Neuronal stem cell (in vitro differentiated cells): ENCODE measurements around the gene THADA.
"Not testable (repeated sequence)": the region's sequence is repeated elsewhere in the genome, so short reads cannot be mapped to it uniquely, and the experiment has no call there.

Experiments
- DNase-seq: peaks from one replicate; pipeline ENCODE4 v3.0.0-alpha.2; 2013; ENCODE audit warnings: low spot score
- H2AFZ ChIP-seq: one replicate; pipeline ENCODE4 v1.6.1; 2013; ENCODE audit warnings: mild to moderate bottlenecking, low read length, inconsistent platforms
- H2AK5ac ChIP-seq: 2 replicates; pipeline ENCODE4 v1.6.1; 2013; ENCODE audit warnings: low read depth, mild to moderate bottlenecking, inconsistent platforms, low read length, moderate library complexity, mixed read lengths
- H2BK120ac ChIP-seq: 2 replicates; pipeline ENCODE4 v1.6.1; 2013; ENCODE audit warnings: low read depth, mild to moderate bottlenecking, inconsistent platforms, low read length, moderate library complexity, mixed read lengths
- H2BK12ac ChIP-seq: one replicate; pipeline ENCODE4 v1.6.1; 2013; ENCODE audit warnings: low read length, inconsistent platforms
- H2BK15ac ChIP-seq: 2 replicates; pipeline ENCODE4 v1.6.1; 2013; ENCODE audit warnings: mild to moderate bottlenecking, low read length, inconsistent platforms, mixed read lengths
- H2BK5ac ChIP-seq: one replicate; pipeline ENCODE4 v1.6.1; 2013; ENCODE audit warnings: inconsistent platforms, mild to moderate bottlenecking, low read length, moderate library complexity
- H3K14ac ChIP-seq: one replicate; pipeline ENCODE4 v1.6.1; 2013; ENCODE audit warnings: low read length, inconsistent platforms
- H3K18ac ChIP-seq: 2 replicates; pipeline ENCODE4 v1.6.1; 2013; ENCODE audit warnings: low read length, inconsistent platforms
- H3K23ac ChIP-seq: 2 replicates; pipeline ENCODE4 v1.6.1; 2013; ENCODE audit warnings: low read depth, mild to moderate bottlenecking, mixed read lengths, low read length, inconsistent platforms; ENCODE audit not compliant: poor library complexity
- H3K27ac ChIP-seq: replicated peaks from 3 replicates; pipeline ENCODE4 v1.5.1; 2013; ENCODE audit warnings: low read length, inconsistent platforms
- H3K27me3 ChIP-seq, 3 experiments: 2 replicates each; pipeline ENCODE4 v1.6.1; 2013; ENCODE audit warnings: low read length in 3 of 3, mild to moderate bottlenecking in 2 of 3, inconsistent platforms in 1 of 3, low read depth in 1 of 3, mixed read lengths in 1 of 3, moderate library complexity in 1 of 3; ENCODE audit not compliant: control insufficient read depth in 3 of 3, insufficient read depth in 3 of 3
- H3K36me3 ChIP-seq, 2 donors: replicated peaks in 1 of 2; 2 replicates each; pipeline ENCODE4 v1.6.1; 2013; ENCODE audit warnings: low read length in 2 of 2; ENCODE audit not compliant: control insufficient read depth in 2 of 2, insufficient read depth in 2 of 2
- H3K4ac ChIP-seq: 2 replicates; pipeline ENCODE4 v1.6.1; 2013; ENCODE audit warnings: inconsistent platforms, mild to moderate bottlenecking, low read length, moderate library complexity
- H3K4me1 ChIP-seq, 2 donors: 1 replicate in 1 of 2; 2 replicates in 1 of 2; pipeline ENCODE4 v1.6.1; 2013; ENCODE audit warnings: low read length in 2 of 2, low read depth in 1 of 2; ENCODE audit not compliant: control insufficient read depth in 2 of 2, insufficient read depth in 1 of 2
- H3K4me2 ChIP-seq: one replicate; pipeline ENCODE4 v1.6.1; 2013; ENCODE audit warnings: mild to moderate bottlenecking, low read length, inconsistent platforms; ENCODE audit not compliant: insufficient read depth, poor library complexity, severe bottlenecking
- H3K4me3 ChIP-seq, 2 donors: 2 replicates each; pipeline ENCODE4 v1.5.1; 2013; ENCODE audit warnings: low read length in 2 of 2, mild to moderate bottlenecking in 2 of 2, inconsistent platforms in 1 of 2, moderate library complexity in 1 of 2
- H3K79me1 ChIP-seq: one replicate; pipeline ENCODE4 v1.6.1; 2013; ENCODE audit warnings: low read depth, mild to moderate bottlenecking, inconsistent platforms, low read length, moderate library complexity
- H3K9ac ChIP-seq: one replicate; pipeline ENCODE4 v1.6.1; 2013; ENCODE audit warnings: mild to moderate bottlenecking, low read depth, low read length, inconsistent platforms; ENCODE audit not compliant: poor library complexity
- H3K9me3 ChIP-seq, 2 donors: replicated peaks in 1 of 2; 2 replicates each; pipeline versions ENCODE3 to v1.6.1; 2013; ENCODE audit warnings: low read length in 2 of 2, mild to moderate bottlenecking in 2 of 2, inconsistent platforms in 1 of 2, low read depth in 1 of 2, mixed read lengths in 1 of 2, moderate library complexity in 1 of 2; ENCODE audit not compliant: control insufficient read depth in 2 of 2, insufficient read depth in 1 of 2
- H4K8ac ChIP-seq: one replicate; pipeline ENCODE4 v1.6.1; 2013; ENCODE audit warnings: low read depth, mild to moderate bottlenecking, inconsistent platforms, low read length, moderate library complexity
- H4K91ac ChIP-seq: one replicate; pipeline ENCODE4 v1.6.1; 2013; ENCODE audit warnings: low read length, low read depth, mild to moderate bottlenecking, inconsistent platforms; ENCODE audit not compliant: poor library complexity
- WGBS, 2 donors: extraction: QIAGEN DNeasy Blood & Tissue Kit; methylation state at CpG; one replicate each; pipeline ENCODE4 v1.1.7; 2013; ENCODE audit warnings: missing lambda C conversion rate in 2 of 2, mixed read lengths in 1 of 2; ENCODE audit not compliant: insufficient read length in 2 of 2, insufficient replicate concordance in 1 of 2; ENCODE audit errors: extremely low coverage in 2 of 2; 5-methylcytosine and 5-hydroxymethylcytosine counted together

The THADA gene

DNA sequence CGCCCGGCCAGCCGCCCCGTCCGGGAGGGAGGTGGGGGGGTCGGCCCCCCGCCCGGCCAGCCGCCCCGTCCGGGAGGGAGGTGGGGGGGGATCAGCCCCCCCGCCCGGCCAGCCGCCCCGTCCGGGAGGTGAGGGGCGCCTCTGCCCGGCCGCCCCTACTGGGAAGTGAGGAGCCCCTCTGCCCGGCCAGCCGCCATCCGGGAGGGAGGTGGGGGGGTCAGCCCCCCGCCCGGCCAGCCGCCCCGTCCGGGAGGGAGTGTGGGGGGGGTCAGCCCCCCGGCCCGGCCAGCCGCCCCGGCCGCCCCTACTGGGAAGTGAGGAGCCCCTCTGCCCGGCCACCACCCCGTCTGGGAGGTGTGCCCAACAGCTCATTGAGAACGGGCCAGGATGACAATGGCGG is 298.1 kb downstream of the THADA start:
- H3K27ac ChIP-seq, H3K23ac ChIP-seq, H2BK5ac ChIP-seq, H3K4me3 ChIP-seq, H3K4me1 ChIP-seq, H3K4ac ChIP-seq, H3K4me2 ChIP-seq, H3K79me1 ChIP-seq, H3K14ac ChIP-seq, H2BK12ac ChIP-seq, H4K8ac ChIP-seq, H2BK15ac ChIP-seq, H3K9me3 ChIP-seq, DNase-seq, H3K18ac ChIP-seq, H4K91ac ChIP-seq, H3K36me3 ChIP-seq, H3K9ac ChIP-seq, H2BK120ac ChIP-seq, H3K27me3 ChIP-seq, H2AFZ ChIP-seq, H2AK5ac ChIP-seq: not testable (repeated sequence)
- WGBS, 2 donors, result no CpG with 5 or more reads among the region's 36 CpGs

DNA sequence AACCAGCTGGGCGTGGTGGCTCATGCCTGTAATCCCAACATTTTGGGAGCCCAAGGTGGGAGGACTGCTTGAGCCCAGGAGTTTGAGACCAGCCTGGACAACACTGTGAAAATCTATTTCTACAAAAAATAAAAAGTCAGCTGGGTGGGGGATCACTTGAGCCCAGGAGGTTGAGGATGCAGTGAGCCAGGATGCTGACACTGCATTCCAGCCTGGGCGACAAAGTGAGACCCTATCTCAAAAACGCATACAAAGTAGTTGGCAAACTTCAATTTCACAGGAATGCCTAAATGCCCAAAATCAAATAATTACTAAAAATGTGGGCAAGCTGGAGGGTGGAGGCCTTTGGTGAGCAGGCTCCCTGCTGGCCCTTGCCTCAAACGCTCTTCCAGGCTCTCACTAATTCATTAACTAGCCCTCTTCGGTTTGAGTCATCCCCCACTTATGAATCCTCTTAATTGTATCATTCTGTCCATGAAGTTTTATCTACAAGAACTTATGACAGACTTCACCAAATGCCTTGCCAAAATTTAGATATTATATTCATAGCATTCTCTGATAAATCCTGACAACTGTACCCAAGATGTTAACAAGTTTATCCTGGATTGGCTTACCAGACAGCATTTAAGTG is 300.8 kb downstream of the THADA start:
- no peak overlapping the region for H2BK5ac ChIP-seq
- no peak overlapping the region for H3K4me2 ChIP-seq
- no peak overlapping the region for H3K9ac ChIP-seq
- H2BK15ac ChIP-seq, result no peak overlapping the region
- no peaks in the 10 kb centered on the region for H3K9me3 ChIP-seq
- no peak overlapping the region for H2BK12ac ChIP-seq
- H4K91ac ChIP-seq, result no peak overlapping the region
- no peaks in the 10 kb centered on the region for H3K79me1 ChIP-seq
- no peaks in the 10 kb centered on the region for H3K36me3 ChIP-seq
- no peak overlapping the region for H2AK5ac ChIP-seq
- no peak overlapping the region for H2BK120ac ChIP-seq
- no peak for DNase-seq
- H2AFZ ChIP-seq, result no peak overlapping the region
- no peak overlapping the region for H3K27ac ChIP-seq
- no peak overlapping the region for H3K14ac ChIP-seq
- no peak overlapping the region for H4K8ac ChIP-seq
- H3K18ac ChIP-seq, result no peak overlapping the region
- H3K27me3 ChIP-seq, result no peaks in the 10 kb centered on the region
- H3K4ac ChIP-seq, result no peak overlapping the region
- no peak overlapping the region for H3K4me3 ChIP-seq
- peaks cover 2 to 4% of the 10 kb centered on the region in 2 donors for H3K4me1 ChIP-seq
- no CpG with 5 or more reads among the region's 5 CpGs for WGBS, 2 donors
- no peak overlapping the region for H3K23ac ChIP-seq

DNA sequence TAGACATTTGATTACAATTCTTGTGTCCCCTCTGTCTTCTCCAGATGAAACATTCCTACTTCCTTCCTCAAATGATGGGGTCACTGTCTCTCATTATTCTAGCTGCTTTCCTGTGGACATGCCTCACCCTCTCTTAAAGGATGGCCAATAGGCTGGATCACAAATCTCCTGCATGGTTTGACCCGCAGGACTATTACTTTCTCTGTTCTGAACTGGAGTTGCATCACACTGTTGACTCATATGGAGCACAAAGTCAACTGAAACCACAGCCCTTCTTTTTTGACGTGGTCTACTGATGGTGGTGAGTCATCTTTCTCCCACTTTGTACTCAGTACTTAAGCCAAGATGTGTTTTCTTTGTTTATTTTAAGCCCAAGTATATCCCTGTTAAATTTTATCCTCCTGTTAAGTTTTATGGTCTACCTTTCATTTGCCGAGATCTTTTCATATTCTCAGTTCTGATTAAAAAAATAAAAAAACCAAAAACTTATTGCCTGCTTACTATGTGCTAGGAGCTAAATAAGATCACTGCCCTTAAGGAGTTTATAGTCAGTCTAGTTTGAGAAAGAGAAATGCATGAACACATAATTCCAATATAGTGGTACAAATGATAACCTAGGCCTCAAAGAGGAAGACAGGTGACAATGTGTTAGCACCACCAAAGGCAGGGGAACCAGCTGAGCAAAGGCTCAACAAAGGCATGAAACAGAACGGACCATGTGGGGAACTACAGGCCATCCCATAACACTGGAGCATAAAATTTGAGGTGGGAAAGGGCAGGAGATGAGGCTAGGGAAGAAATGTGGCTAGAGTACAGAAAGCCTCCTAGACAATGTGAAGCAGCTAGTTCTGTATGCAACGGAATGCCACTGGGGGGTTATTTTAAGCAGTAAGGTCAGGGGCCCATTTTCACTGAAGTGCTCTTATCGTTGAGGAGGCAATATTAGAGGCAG is 301.8 kb downstream of the THADA start:
- no peaks in the 10 kb centered on the region for H3K9me3 ChIP-seq
- no CpG with 5 or more reads among the region's 6 CpGs for WGBS, 2 donors
- no peak overlapping the region for H3K18ac ChIP-seq
- no peak overlapping the region for H2AK5ac ChIP-seq
- no peak overlapping the region for H2BK5ac ChIP-seq
- H2AFZ ChIP-seq, result no peak overlapping the region
- H3K23ac ChIP-seq, result no peak overlapping the region
- H2BK120ac ChIP-seq, result no peak overlapping the region
- H4K91ac ChIP-seq, result no peak overlapping the region
- no peaks in the 10 kb centered on the region for H3K79me1 ChIP-seq
- H3K4ac ChIP-seq, result no peak overlapping the region
- no peak overlapping the region for H2BK12ac ChIP-seq
- H3K36me3 ChIP-seq, result no peaks in the 10 kb centered on the region
- peaks cover 2 to 4% of the 10 kb centered on the region in 2 donors for H3K4me1 ChIP-seq
- H3K27ac ChIP-seq, result no peak overlapping the region
- H4K8ac ChIP-seq, result no peak overlapping the region
- no peak overlapping the region for H3K9ac ChIP-seq
- H3K4me3 ChIP-seq, result no peak overlapping the region
- no peak for DNase-seq
- H3K14ac ChIP-seq, result no peak overlapping the region
- H2BK15ac ChIP-seq, result no peak overlapping the region
- no peaks in the 10 kb centered on the region for H3K27me3 ChIP-seq
- H3K4me2 ChIP-seq, result no peak overlapping the region
